Sciatic nerve (tissue), 2 donors: ENCODE results near the gene TH. TPM values are rescaled to one million over a fixed set of nuclear protein-coding genes. Genes with fewer than 3 reads are reported as not detected.
"Not testable (repeated sequence)": the region's sequence is repeated elsewhere in the genome, so short reads cannot be mapped to it uniquely, and the experiment has no call there.

Experiments
- ATAC-seq: fragments of 200-7000 bp; cut with Tn5 transposase; one replicate; pipeline ENCODE4 v1.9.1; 2020; ENCODE audit warnings: mild to moderate bottlenecking, moderate library complexity
- DNase-seq: peaks from one replicate; pipeline ENCODE4 v3.0.0-alpha.2; 2020; ENCODE audit warnings: low spot score
- intact Hi-C: fragments of 100-400 bp; cut with DNase I; formaldehyde crosslinking; loops from one replicate; pipeline ENCODE4 v1.14.2; 2022
- total RNA-seq: library from RNA; stranded (reverse); fragmentation: NEBNext Ultra II Directional; extraction: Animal tissue kit (Norgen Biotek cat#: 25700); gene quantifications from one replicate; pipeline ENCODE4 v1.2.1, GENCODE V29; 2021
- donor health status: DM: no; HTN: no; CAD: no.
- donor health status: DM: no; HTN: no; CAD: no.

TH gene
- total RNA-seq, 1 donor from 2014 or later, result 0.36 TPM

- DNase-seq, result no peak
- ATAC-seq, result no peak
- intact Hi-C loops, result no loop called here
Observed at GRCh38 chr11:2185324-2186085, 13.9 kb upstream of the TH start.

DNA sequence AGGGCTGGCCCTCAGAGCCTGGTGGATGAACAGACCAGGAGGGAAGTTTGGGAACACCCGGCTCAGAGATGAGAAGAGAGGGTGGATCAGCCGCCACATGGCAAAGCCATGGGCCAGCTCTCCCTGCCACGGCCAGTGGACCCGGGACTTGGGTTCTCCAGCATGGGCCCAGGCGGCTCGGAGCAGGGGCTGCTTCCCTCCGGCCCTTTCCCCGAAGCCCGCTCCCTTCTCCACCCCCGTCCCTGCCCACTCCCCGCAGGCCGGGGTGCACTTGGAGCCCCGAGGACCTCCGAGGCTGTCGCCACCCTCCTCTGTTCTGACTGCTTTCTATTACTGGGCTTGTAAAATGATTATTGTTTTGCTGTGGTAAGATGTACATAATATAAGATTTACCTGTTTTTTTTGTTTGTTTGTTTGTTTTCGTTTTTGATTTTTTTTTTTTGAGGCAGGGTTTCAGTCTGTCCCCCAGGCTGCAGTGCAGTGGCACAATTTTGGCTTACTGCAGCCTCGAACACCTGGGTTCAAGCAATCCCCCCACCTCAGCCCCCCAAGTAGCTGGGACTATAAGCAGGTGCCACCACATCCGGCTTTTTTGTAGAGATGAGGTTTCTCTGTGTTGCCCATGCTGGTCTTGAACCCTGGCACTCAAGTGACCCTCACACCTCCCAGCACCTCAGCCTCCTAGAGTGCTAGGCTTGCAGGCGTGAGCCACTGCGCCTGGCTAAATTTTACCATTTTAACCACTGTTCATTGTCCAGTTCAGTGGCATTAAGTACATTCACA lies 11.3 kb upstream of the TH start:
- ATAC-seq (no peak), DNase-seq (no peak)
- intact Hi-C loops, result no loop called here

GRCh38 chr11:2182075-2182474 lies 10.5 kb upstream of the TH start:
- DNase-seq (no peak), ATAC-seq (no peak)
- intact Hi-C loops, result no loop called here

DNA sequence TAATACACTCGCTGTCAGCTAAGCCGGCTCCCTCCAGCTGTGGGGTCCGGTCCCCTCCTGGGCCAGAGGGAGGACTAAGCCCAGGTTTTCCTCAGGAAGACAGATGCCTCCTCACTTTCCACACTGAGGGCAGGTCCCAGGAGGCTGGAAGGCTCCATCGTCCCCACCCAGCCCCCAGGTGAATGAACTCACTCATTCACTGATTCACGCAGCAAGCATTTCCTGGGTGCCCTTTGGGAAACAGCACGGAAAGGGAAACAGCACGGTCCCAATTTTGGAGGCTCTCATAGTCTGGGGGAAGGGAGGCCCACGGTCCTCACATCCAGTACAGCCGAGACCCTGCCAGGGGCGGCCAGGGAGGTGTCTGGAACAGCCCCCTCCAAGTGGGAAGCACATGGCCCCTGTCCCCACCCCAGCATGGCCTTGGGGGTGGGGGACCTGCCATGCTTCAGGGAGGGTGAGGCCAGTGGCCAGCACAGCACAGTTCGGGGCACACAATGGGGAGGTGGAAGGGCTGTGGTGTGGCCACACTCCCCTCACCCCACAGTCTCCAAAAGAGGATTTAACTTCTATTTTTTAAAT lies 9.3 kb upstream of the TH start:
- no peak for ATAC-seq

GRCh38 chr11:2180347-2180746 lies 8.7 kb upstream of the TH start:
- intact Hi-C loops, result no loop called here
- ATAC-seq, result no peak
- DNase-seq, result no peak

More for the DNA sequence above, 9.3 kb upstream of the TH start:
- no peak for DNase-seq
- intact Hi-C loops, result no loop called here

GRCh38 chr11:2179516-2179915 lies 7.9 kb upstream of the TH start:
- DNase-seq (no peak), ATAC-seq (no peak)
- intact Hi-C loops, result no loop called here

DNA sequence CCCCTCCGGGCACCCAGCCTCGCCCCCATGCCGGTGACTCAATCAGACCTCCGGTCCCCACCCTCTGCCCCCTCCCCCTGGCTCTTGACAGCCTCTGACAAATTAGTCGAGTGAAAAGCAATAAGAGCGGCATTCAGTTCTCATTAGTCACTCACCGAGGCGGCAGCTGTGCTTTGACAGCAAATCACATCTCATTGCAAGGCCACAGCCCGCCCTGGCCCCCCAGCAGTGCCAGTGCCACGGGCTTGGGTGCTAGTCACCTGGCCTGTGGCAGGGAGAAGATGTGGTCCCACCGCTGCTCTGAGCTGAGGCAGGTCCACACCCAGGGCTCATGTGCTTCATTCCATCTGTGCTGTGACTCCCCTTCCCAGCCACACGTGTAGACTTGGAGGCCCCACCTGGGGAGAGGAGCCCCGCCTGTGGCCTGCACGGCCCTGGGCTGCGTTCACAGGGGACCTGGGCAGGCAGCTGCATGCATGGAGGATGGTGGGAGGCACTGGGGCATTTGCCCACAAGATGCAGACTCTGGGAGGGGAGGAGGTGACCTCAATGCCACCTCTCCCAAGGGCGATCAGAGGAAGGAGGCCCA lies 7.4 kb upstream of the TH start:
- DNase-seq (no peak), ATAC-seq (no peak)
- intact Hi-C loops, result no loop called here

DNA sequence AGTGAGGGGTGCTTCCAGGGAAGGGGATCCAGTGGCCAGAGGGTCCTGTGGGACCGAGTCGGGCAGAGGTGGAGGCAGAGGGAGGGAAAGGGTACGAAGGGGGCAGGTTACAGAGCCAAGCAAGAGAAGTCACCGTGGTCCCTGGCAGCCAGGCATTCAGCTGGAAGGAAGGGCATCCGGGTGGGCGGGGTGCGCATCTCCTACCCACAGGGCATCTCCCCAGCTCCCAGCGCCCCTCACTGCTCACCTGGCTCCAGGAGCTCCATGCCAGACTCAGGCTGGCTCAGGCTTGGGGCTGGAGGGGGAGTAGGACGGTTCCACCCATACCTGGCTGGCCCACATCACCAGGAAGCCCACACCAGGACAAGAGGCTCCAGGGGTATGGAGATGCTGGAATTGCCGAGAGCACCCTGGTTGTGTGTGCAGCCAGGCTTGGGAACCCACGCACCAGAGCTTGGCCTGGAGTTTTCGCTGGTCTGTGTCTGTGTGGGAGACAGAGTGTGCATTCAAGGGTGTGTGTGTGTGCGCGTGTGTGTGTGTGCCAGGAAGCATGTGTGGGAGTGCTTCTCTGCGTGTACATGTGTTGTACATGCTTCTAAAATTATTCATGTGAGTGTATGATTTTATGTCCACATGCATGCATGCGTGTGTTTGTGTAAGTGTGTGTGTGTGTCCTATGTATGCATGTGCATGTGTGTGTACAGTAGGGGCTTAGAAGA lies 6.6 kb upstream of the TH start:
- intact Hi-C loops, ATAC-seq, DNase-seq: not testable (repeated sequence)

GRCh38 chr11:2177076-2177475 lies 5.5 kb upstream of the TH start:
- intact Hi-C loops, result no loop called here
- DNase-seq (no peak), ATAC-seq (no peak)

DNA sequence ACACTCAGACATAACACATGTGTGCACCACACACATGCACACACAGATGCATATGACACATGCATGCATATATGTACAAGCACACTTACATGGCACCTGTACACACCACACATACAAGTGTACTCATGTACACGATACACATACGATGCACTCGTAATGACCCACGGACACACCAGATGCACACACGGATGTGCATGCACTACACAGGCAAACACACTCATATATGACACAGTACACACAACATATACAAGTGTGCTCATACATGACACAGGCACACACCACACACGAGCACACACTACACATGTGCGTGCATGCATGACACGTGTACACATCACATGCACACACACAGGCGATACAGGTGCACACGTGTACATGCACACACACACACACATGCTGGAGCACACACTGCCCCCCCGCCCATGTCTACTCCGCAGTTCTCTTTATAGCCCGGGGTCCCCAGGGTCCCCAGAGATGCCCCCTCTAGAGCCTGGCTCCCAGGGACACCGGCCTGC lies 4.8 kb upstream of the TH start:
- intact Hi-C loops, result no loop called here
- ATAC-seq (peak; percentile 12), DNase-seq (no peak)

DNA sequence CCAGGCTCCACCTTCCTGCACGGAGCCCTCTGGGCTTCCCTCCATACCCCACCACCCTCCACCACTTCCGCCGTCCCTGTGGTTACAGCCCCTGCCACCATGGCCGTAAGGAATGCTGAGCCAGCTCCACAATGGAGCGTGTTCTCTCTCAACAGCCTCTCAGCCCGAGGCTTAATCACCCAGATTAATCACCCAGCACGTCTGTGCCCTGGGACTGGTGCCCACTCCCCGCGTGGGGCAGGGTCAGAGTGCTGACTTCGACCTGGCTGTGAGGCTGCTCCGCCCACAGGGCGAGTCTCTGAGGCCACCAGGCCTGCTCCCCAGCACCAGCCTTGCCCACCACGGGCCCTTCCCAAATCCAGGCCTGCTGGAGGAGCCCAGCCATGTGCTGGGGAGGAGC lies 4.0 kb upstream of the TH start:
- ATAC-seq, result no peak
- intact Hi-C loops, result no loop called here

GRCh38 chr11:2174361-2174760 lies 2.7 kb upstream of the TH start:
- intact Hi-C loops, result no loop called here
- DNase-seq (no peak), ATAC-seq (no peak)

More for the DNA sequence above, 4.0 kb upstream of the TH start:
- DNase-seq, result no peak

- ATAC-seq (no peak), DNase-seq (no peak)
- intact Hi-C loops, result no loop called here
Observed at GRCh38 chr11:2173761-2174160, 2.1 kb upstream of the TH start.

DNA sequence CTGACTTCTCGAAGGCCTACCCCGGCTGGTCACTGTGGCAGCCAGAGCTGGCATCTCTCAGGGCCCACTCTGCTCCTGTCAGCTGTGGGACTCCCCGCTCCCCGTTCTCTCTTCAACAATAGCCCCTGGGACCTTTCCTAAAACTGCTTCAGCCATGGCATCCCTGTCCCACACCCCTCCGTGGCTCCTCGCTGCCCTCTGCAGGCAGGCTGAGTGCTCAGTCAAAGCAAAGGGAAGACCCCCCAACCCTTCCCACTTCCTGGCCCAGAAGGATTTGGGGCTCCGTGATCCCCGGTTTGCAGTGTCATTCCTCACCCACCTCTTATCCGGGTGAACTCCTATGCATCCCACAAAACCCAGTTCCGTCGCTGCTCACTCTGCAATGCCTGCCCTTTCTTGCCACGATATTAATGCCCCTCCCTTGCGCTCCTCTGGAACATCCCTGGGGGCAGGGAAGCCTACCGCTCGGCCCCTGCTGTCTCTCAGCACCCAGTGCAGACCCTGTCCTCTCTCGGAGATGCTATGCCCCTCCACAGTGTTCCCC lies 1.6 kb upstream of the TH start:
- ATAC-seq (no peak), DNase-seq (no peak)
- intact Hi-C loops, result no loop called here

DNA sequence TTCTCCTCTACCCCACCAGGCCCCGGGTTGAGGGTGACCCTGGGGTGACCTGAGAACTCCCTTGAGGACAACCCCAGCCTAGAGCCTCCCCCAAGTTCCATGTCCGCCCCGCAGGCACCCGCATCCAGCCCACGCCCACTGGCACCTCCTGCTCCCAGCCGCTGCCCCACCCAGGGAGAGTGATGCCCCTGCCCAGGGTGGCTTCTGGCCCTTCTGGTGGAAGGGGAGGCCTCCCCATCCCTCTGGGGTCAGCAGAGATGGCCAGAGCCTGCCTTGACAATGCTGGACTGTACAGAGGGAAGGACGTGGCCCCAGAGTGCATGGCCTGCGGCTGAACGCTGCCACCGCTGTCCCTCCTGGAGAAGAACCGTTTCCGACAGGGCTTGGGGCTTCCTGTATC lies 1.1 kb upstream of the TH start:
- intact Hi-C loops, result no loop called here
- no peak for ATAC-seq
- DNase-seq, result no peak

DNA sequence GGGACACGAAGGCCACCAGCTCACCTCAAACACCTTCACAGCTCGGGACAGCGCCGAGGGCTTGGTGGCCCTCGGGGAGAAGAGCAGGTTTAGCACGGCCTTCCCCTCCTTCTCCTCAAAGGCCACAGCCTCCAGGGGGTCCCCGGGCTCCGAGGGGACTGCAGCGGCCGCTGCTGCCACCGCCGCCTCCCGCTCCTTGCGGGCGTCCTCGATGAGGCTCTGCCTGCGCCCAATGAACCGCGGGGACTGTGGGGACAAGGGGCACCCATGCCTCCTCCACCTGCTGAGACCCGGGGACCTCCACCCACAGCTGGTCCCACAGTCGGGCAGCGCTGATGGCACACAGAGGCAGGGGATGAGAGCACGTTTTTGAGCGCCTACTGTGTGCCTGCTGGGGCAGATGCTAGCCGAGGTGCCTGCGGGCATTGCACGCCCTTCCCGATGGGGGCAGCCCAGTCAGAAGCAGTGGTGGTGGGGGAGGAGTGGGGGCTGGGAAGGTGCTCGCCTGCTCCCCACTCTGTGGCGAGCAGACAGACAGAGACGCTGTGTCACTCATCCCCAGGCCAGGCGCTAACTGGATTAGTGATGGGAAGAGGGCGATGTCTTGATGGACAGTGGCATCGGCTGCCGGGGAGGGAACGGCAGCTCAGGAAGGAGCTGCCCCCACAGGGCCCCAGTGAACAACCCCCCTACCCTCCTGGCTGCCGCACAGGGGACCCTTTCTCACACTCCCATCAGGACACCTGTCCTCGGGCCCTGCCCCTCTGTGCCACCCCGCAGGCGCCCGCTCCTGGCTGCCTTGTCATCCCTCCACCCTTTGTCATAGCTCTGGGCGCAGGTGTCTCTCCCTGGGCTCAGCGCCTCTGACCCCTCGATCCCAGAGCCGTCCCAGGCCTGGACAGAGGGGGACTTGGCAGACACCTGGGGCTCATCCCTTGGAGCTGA lies 1.7 kb downstream of the TH start:
- ATAC-seq (no peak), DNase-seq (no peak)
- intact Hi-C loops, result no loop called here

DNA sequence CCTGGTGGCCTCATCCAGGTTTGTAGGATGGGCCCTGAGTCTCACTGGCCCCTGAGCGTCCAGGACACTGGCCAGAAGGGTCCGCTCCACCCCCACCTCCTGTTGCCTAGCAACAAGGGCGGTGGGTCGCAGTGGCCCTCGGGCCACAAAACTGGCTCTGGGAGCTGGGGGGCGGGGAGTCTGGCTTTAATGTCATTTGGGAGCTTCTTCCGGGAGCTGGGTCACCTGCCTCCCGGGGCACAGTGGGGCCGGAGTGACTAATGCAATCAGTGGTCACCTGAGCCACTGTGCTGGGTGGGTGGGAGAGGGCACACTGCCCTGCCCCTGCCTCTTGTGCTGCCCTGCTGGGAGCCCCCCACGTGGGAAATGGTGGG lies 2.6 kb downstream of the TH start:
- intact Hi-C loops, result no loop called here
- ATAC-seq, result no peak
- DNase-seq, result no peak
